Loucy (cell line): ENCODE data around the gene CDKN2B-AS1.

Source experiments
- CTCF ChIP-seq: fragments of 200-600 bp; sonication (generic); conservative IDR thresholded peaks from 2 replicates; pipeline ENCODE4 v1.5.1; 2014; ENCODE audit warnings: mild to moderate bottlenecking, antibody characterized with exemption, low read length
- EZH2phosphoT487 ChIP-seq: fragments of 200-600 bp; IDR thresholded peaks from 2 replicates; pipeline ENCODE4 v1.6.1; 2018; ENCODE audit warnings: antibody characterized with exemption, mild to moderate bottlenecking, moderate library complexity, borderline replicate concordance

- no peak for TF ChIP-seq CTCF
- TF ChIP-seq EZH2phosphoT487 = no peak
These were observed 50.8 kb downstream of the CDKN2B-AS1 start for GRCh38 chr9:22045423-22045822.
